ENCODE results near the gene MS4A8.

MS4A8 gene

GRCh38 chr11:60748821-60749220 lies 49.4 kb downstream of the MS4A8 start:
- no peak for DNase-seq (ENCODE audit: low read depth in 1 of 2, low spot score in 1 of 2)
- no peak for TF ChIP-seq GABPA (IDR thresholded peaks at IDR 0.05; ENCODE audit: low read depth)
- no peak for TF ChIP-seq SPI1 (IDR thresholded peaks at IDR 0.05; ENCODE audit: borderline replicate concordance, low read depth)
- no peak for TF ChIP-seq REST (IDR thresholded peaks at IDR 0.05; ENCODE audit: insufficient replicate concordance, low read depth)
- no peak for TF ChIP-seq POLR2AphosphoS5 (IDR thresholded peaks at IDR 0.05; ENCODE audit: low read depth)
- TF ChIP-seq CTCF (IDR thresholded peaks at IDR 0.05; ENCODE audit: insufficient read depth, low read length) = no peak
- H3K27me3 ChIP-seq (ENCODE audit: insufficient read depth, poor library complexity, severe bottlenecking) = no peaks in the 10 kb centered on the region
- no peak overlapping the region for H3K27ac ChIP-seq (replicated peaks)
- no peak overlapping the region for H3K4me3 ChIP-seq (replicated peaks; ENCODE audit: insufficient read depth, low read length)

- H3K4me3 ChIP-seq (replicated peaks; ENCODE audit: insufficient read depth, low read length) = no peak overlapping the region
- no peak overlapping the region for H3K27ac ChIP-seq (replicated peaks)
- TF ChIP-seq POLR2AphosphoS5 (IDR thresholded peaks at IDR 0.05; ENCODE audit: low read depth) (no peak), GABPA (IDR thresholded peaks at IDR 0.05; ENCODE audit: low read depth) (no peak), REST (IDR thresholded peaks at IDR 0.05; ENCODE audit: insufficient replicate concordance, low read depth) (no peak)
- no peaks in the 10 kb centered on the region for H3K27me3 ChIP-seq (ENCODE audit: insufficient read depth, poor library complexity, severe bottlenecking)
- DNase-seq (ENCODE audit: low read depth in 1 of 2, low spot score in 1 of 2) = no peak
Measured at GRCh38 chr11:60750911-60751310, 51.5 kb downstream of the MS4A8 start.

GRCh38 chr11:60753309-60753708 lies 53.9 kb downstream of the MS4A8 start:
- no peak for DNase-seq (ENCODE audit: low read depth in 1 of 2, low spot score in 1 of 2)
- TF ChIP-seq SPI1 (IDR thresholded peaks at IDR 0.05; ENCODE audit: borderline replicate concordance, low read depth) (no peak), REST (IDR thresholded peaks at IDR 0.05; ENCODE audit: insufficient replicate concordance, low read depth) (no peak), CTCF (IDR thresholded peaks at IDR 0.05; ENCODE audit: insufficient read depth, low read length) (no peak), POLR2AphosphoS5 (IDR thresholded peaks at IDR 0.05; ENCODE audit: low read depth) (no peak), GABPA (IDR thresholded peaks at IDR 0.05; ENCODE audit: low read depth) (no peak)
- Histone ChIP-seq H3K27ac (replicated peaks) (no peak overlapping the region), H3K4me3 (replicated peaks; ENCODE audit: insufficient read depth, low read length) (no peak overlapping the region), H3K27me3 (ENCODE audit: insufficient read depth, poor library complexity, severe bottlenecking) (no peaks in the 10 kb centered on the region)

- TF ChIP-seq GABPA (IDR thresholded peaks at IDR 0.05; ENCODE audit: low read depth) = no peak
- no peak for TF ChIP-seq POLR2AphosphoS5 (IDR thresholded peaks at IDR 0.05; ENCODE audit: low read depth)
- no peak for TF ChIP-seq REST (IDR thresholded peaks at IDR 0.05; ENCODE audit: insufficient replicate concordance, low read depth)
- TF ChIP-seq CTCF (IDR thresholded peaks at IDR 0.05; ENCODE audit: insufficient read depth, low read length) = no peak
- TF ChIP-seq SPI1 (IDR thresholded peaks at IDR 0.05; ENCODE audit: borderline replicate concordance, low read depth) = no peak
- no peak overlapping the region for H3K4me3 ChIP-seq (replicated peaks; ENCODE audit: insufficient read depth, low read length)
- H3K27ac ChIP-seq (replicated peaks) = no peak overlapping the region
- no peak for DNase-seq (ENCODE audit: low read depth in 1 of 2, low spot score in 1 of 2)
- no peaks in the 10 kb centered on the region for H3K27me3 ChIP-seq (ENCODE audit: insufficient read depth, poor library complexity, severe bottlenecking)
Measured at GRCh38 chr11:60754887-60755286, 55.5 kb downstream of the MS4A8 start.

Data from HL-60 (cell line).